ENCODE measurements around the gene KIR3DL3. TPM values are rescaled to one million over a fixed set of nuclear protein-coding genes. Genes with fewer than 3 reads are reported as not detected.
"Not testable (repeated sequence)": the region's sequence is repeated elsewhere in the genome, so short reads cannot be mapped to it uniquely, and the experiment has no call there.

The KIR3DL3 gene
- total RNA-seq, 2 donors from 2014 or later: not detected

- TF ChIP-seq POLR2A (IDR thresholded peaks at IDR 0.05) (no peak), CTCF (IDR thresholded peaks at IDR 0.05) (no peak)
- no peak overlapping the region for H3K4me3 ChIP-seq
- intact Hi-C loops (cut with DNase I): no loop called here
- WGBS, 2 donors: 4 to 46% methylated on average over 1 to 3 of the region's 3 CpGs
- no peak for ATAC-seq
- H3K4me1 ChIP-seq: no peaks in the 10 kb centered on the region
- H3K27ac ChIP-seq: no peak overlapping the region
- no peak for DNase-seq
- no peaks in the 10 kb centered on the region for H3K27me3 ChIP-seq
- no peaks in the 10 kb centered on the region for H3K9me3 ChIP-seq
- no peaks in the 10 kb centered on the region for H3K36me3 ChIP-seq (replicated peaks in 1 of 2; ENCODE audit: insufficient read depth in 1 of 2, low read depth in 2 of 2)
These were observed 3.9 kb downstream of the KIR3DL3 start for GRCh38 chr19:54728167-54728566.

GRCh38 chr19:54729416-54730188 lies 5.4 kb downstream of the KIR3DL3 start:
- DNase-seq (no peak), ATAC-seq (no peak)
- H3K4me3 ChIP-seq: no peak overlapping the region
- intact Hi-C loops (cut with DNase I): no loop called here
- 47 to 51% methylated on average over 13 to 15 of the region's 15 CpGs for WGBS, 2 donors
- H3K4me1 ChIP-seq: no peaks in the 10 kb centered on the region
- no peak overlapping the region for H3K27ac ChIP-seq
- TF ChIP-seq POLR2A (IDR thresholded peaks at IDR 0.05) (no peak), CTCF (IDR thresholded peaks at IDR 0.05) (no peak)
- H3K27me3 ChIP-seq: no peaks in the 10 kb centered on the region
- no peaks in the 10 kb centered on the region for H3K36me3 ChIP-seq (replicated peaks in 1 of 2; ENCODE audit: insufficient read depth in 1 of 2, low read depth in 2 of 2)
- H3K9me3 ChIP-seq: no peaks in the 10 kb centered on the region

GRCh38 chr19:54731191-54731590 lies 6.9 kb downstream of the KIR3DL3 start:
- intact Hi-C loops (cut with DNase I): no loop called here
- H3K4me3 ChIP-seq: no peak overlapping the region
- 32 to 35% methylated on average over 8 of the region's 8 CpGs for WGBS, 2 donors
- no peaks in the 10 kb centered on the region for H3K36me3 ChIP-seq (replicated peaks in 1 of 2; ENCODE audit: insufficient read depth in 1 of 2, low read depth in 2 of 2)
- no peaks in the 10 kb centered on the region for H3K9me3 ChIP-seq
- no peaks in the 10 kb centered on the region for H3K4me1 ChIP-seq
- no peak for DNase-seq
- H3K27ac ChIP-seq: no peak overlapping the region
- TF ChIP-seq CTCF (IDR thresholded peaks at IDR 0.05) (no peak), POLR2A (IDR thresholded peaks at IDR 0.05) (no peak)
- H3K27me3 ChIP-seq: no peaks in the 10 kb centered on the region
- ATAC-seq: no peak

- H3K9me3 ChIP-seq; ATAC-seq; DNase-seq; H3K4me3 ChIP-seq; H3K4me1 ChIP-seq; H3K36me3 ChIP-seq (replicated peaks in 1 of 2; ENCODE audit: insufficient read depth in 1 of 2, low read depth in 2 of 2); intact Hi-C loops (cut with DNase I); H3K27me3 ChIP-seq; H3K27ac ChIP-seq: not testable (repeated sequence)
- WGBS, 2 donors: 77 to 84% methylated on average over 15 to 16 of the region's 16 CpGs
These were observed 14.1 kb downstream of the KIR3DL3 start, which contains the start of gene KIR2DL3 for GRCh38 chr19:54738306-54738705. Gene KIR2DL3, plus strand, starts transcription at chr19:54738513. Its CDS starts 33 bp downstream, at chr19:54738546.

GRCh38 chr19:54738715-54739114 lies 14.5 kb downstream of the KIR3DL3 start:
- no peak for DNase-seq
- no peaks in the 10 kb centered on the region for H3K36me3 ChIP-seq (replicated peaks in 1 of 2; ENCODE audit: insufficient read depth in 1 of 2, low read depth in 2 of 2)
- no peak for ATAC-seq
- intact Hi-C loops (cut with DNase I): no loop called here
- no peaks in the 10 kb centered on the region for H3K9me3 ChIP-seq
- 53 to 80% methylated on average over 1 of the region's 1 CpG for WGBS, 2 donors
- H3K27me3 ChIP-seq: no peaks in the 10 kb centered on the region
- no peaks in the 10 kb centered on the region for H3K4me1 ChIP-seq
- no peak overlapping the region for H3K27ac ChIP-seq
- no peak overlapping the region for H3K4me3 ChIP-seq
- TF ChIP-seq POLR2A (IDR thresholded peaks at IDR 0.05): no peak
- TF ChIP-seq CTCF (IDR thresholded peaks at IDR 0.05): no peak

Data from body of pancreas (tissue), 4 donors.